Upper lobe of right lung (tissue), 1 donor: Measurements from ENCODE around the gene ZBTB3. TPM values are rescaled to one million over a fixed set of nuclear protein-coding genes. Genes with fewer than 3 reads are reported as not detected.

Experiments
- ATAC-seq: fragments of 200-7000 bp; cut with Tn5 transposase; one replicate; pipeline ENCODE4 v1.9.1; 2020; ENCODE audit warnings: mild to moderate bottlenecking, moderate library complexity
- DNase-seq: peaks from one replicate; pipeline ENCODE4 v3.0.0-alpha.2; 2020
- H3K27ac ChIP-seq: fragments of 200-600 bp; one replicate; pipeline ENCODE4 v1.8.0; 2022
- H3K27me3 ChIP-seq: fragments of 200-600 bp; one replicate; pipeline ENCODE4 v1.8.0; 2022; ENCODE audit warnings: mild to moderate bottlenecking
- H3K36me3 ChIP-seq: fragments of 200-600 bp; one replicate; pipeline ENCODE4 v1.8.0; 2022
- H3K4me1 ChIP-seq: fragments of 200-600 bp; one replicate; pipeline ENCODE4 v1.8.0; 2022
- H3K4me3 ChIP-seq: fragments of 200-600 bp; one replicate; pipeline ENCODE4 v1.8.0; 2022; ENCODE audit warnings: mild to moderate bottlenecking
- H3K9me3 ChIP-seq: fragments of 200-600 bp; one replicate; pipeline ENCODE4 v1.8.0; 2022
- intact Hi-C: fragments of 100-400 bp; cut with DNase I; formaldehyde crosslinking; loops from one replicate; pipeline ENCODE4 v1.11.0; 2022
- total RNA-seq: library from RNA; stranded (reverse); fragmentation: NEBNext Ultra II Directional; extraction: Animal tissue kit (Norgen Biotek cat#: 25700); gene quantifications from one replicate; pipeline ENCODE4 v1.2.1, GENCODE V29; 2021
- TF ChIP-seq, protein P1 (sequence below): fragments of 200-600 bp; IDR thresholded peaks from one replicate; pipeline ENCODE4 v1.8.0; 2022; ENCODE audit warnings: antibody characterized with exemption
- donor health status: DM: no; HTN: yes; CAD: no; lungs with severe emphysema.

ZBTB3 gene
- total RNA-seq, 1 donor from 2014 or later, result 12.5 TPM

DNA sequence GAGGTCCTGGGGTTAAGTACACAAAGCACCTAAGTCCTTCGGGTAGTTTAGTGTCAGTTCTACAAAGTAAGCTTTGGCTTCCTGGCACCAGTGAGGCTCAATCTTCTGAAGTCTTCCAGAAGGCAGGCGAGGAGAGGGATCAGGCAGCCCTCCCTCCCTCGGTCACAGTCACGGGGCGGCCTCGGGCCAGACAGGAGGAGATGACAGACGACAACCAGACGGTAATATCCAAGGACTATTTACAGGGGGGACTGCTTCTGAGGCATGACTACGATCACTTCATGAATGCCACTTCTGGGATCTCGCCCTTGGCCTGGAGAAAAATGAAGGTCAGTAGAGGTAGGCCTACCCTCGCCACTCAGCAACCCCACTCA lies 38.2 kb upstream of the ZBTB3 start:
- H3K9me3 ChIP-seq, result no peaks in the 10 kb centered on the region
- no peak for DNase-seq
- H3K4me3 ChIP-seq, result peak overlapping the region; percentile 97
- H3K27ac ChIP-seq, result peak overlapping the region; percentile 92
- TF ChIP-seq, protein P1, sequence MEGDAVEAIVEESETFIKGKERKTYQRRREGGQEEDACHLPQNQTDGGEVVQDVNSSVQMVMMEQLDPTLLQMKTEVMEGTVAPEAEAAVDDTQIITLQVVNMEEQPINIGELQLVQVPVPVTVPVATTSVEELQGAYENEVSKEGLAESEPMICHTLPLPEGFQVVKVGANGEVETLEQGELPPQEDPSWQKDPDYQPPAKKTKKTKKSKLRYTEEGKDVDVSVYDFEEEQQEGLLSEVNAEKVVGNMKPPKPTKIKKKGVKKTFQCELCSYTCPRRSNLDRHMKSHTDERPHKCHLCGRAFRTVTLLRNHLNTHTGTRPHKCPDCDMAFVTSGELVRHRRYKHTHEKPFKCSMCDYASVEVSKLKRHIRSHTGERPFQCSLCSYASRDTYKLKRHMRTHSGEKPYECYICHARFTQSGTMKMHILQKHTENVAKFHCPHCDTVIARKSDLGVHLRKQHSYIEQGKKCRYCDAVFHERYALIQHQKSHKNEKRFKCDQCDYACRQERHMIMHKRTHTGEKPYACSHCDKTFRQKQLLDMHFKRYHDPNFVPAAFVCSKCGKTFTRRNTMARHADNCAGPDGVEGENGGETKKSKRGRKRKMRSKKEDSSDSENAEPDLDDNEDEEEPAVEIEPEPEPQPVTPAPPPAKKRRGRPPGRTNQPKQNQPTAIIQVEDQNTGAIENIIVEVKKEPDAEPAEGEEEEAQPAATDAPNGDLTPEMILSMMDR, result no peak
- H3K27me3 ChIP-seq, result no peaks in the 10 kb centered on the region
- no peak for ATAC-seq
- peaks cover 35% of the 10 kb centered on the region for H3K4me1 ChIP-seq
- intact Hi-C loops, result loop anchor here (10.0 kb wide), 1 partner anchor 63 kb away; no protein-coding TSS in a partner anchor
- peaks cover 71% of the 10 kb centered on the region for H3K36me3 ChIP-seq

DNA sequence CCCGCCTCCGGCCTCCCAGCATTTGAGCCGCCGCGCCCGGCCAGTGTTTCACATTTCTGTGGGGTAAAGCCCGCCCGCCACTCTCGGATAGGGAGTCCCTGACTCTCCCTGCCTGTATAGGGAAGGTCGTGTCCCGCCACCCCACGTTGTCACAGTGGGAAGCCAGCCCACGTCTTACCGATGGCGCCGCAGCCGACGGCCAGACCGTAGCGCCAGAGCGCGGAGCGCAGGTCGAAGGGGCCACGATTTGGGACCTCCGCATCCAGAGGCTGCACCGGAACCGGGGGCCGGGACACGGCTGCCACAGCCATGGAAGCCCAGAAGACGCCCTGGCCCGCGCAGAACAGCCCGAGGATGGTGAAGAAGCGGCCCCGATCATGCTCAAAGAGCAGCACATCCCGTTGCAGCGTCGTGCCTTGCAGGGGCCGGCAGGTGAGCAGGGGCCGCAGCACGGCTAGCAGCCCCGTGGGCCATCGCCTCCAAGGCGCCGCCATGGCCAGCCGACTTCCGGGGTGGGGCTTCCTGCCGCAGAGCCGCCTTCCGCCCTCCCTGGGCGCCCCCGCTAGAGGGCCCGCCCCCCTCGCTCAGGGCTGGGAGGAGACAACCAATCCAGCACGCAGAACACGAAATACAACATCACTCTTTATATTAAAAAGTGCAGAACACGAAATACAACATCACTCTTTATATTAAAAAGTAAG lies 37.7 kb upstream of the ZBTB3 start, which contains the start of gene TMEM223:
TSS of gene TMEM223 (minus strand) at position 506 of the 701 bp plus-strand sequence. CDS start at position 494, 12 bp downstream.
- Histone ChIP-seq H3K36me3 (peaks cover 66% of the 10 kb centered on the region), H3K4me3 (peak within 1 kb of the TSS; percentile 97), H3K27ac (peak within 1 kb of the TSS; percentile 92), H3K4me1 (peaks cover 35% of the 10 kb centered on the region), H3K9me3 (no peaks in the 10 kb centered on the region), H3K27me3 (no peaks in the 10 kb centered on the region)
- DNase-seq (peak; percentile 95), ATAC-seq (peak; percentile 90)
- TF ChIP-seq, protein P1, result peak; percentile 17
- intact Hi-C loops, result loop anchor here (10.0 kb wide), 1 partner anchor 63 kb away; no protein-coding TSS in a partner anchor

DNA sequence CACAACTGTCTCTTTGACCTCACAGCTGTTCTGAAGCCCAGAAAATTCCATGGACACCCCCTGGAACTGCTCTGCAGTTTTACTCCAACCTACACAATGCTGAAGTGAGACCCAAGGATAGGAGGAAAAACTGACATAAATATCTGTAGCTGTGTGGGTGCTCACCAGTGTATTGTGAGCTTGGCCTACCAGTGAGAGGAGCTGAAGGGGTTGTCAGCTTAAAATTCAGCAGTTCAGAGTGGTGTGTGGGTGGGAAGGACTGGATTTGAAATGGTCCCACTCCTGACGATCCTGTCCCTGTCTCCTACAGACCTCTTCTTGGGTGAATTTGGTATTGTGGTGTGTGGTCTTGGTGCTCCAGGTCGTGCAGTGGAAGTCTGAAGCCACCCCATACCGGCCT lies 35.6 kb upstream of the ZBTB3 start:
- Histone ChIP-seq H3K27ac (no peak overlapping the region), H3K9me3 (no peaks in the 10 kb centered on the region), H3K36me3 (peaks cover 45% of the 10 kb centered on the region), H3K27me3 (no peaks in the 10 kb centered on the region), H3K4me3 (no peak overlapping the region), H3K4me1 (peaks cover 44% of the 10 kb centered on the region)
- ATAC-seq (no peak), DNase-seq (no peak)
- intact Hi-C loops, result no loop called here
- TF ChIP-seq, protein P1, result no peak

DNA sequence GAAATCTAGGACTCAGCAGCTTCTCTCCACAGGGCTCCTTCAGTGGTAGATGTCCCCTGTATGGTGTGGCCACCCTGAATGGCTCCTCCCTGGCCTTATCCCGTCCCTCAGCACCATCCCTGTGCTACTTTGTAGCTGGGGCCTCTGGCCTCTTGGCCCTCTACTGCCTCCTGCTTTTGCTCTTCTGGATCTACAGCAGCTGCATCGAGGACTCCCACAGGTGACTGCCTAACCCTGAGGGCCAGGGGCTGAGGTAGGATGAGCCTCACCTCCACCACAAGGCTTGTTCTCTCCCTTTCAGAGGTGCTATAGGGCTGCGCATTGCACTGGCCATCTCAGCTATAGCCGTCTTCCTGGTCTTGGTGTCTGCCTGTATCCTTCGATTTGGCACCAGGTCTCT lies 35.0 kb upstream of the ZBTB3 start:
- Histone ChIP-seq H3K27ac (no peak overlapping the region), H3K27me3 (no peaks in the 10 kb centered on the region), H3K4me3 (no peak overlapping the region), H3K4me1 (peaks cover 44% of the 10 kb centered on the region), H3K36me3 (peaks cover 39% of the 10 kb centered on the region), H3K9me3 (no peaks in the 10 kb centered on the region)
- intact Hi-C loops, result no loop called here
- TF ChIP-seq, protein P1, result no peak
- DNase-seq, result no peak
- no peak for ATAC-seq

DNA sequence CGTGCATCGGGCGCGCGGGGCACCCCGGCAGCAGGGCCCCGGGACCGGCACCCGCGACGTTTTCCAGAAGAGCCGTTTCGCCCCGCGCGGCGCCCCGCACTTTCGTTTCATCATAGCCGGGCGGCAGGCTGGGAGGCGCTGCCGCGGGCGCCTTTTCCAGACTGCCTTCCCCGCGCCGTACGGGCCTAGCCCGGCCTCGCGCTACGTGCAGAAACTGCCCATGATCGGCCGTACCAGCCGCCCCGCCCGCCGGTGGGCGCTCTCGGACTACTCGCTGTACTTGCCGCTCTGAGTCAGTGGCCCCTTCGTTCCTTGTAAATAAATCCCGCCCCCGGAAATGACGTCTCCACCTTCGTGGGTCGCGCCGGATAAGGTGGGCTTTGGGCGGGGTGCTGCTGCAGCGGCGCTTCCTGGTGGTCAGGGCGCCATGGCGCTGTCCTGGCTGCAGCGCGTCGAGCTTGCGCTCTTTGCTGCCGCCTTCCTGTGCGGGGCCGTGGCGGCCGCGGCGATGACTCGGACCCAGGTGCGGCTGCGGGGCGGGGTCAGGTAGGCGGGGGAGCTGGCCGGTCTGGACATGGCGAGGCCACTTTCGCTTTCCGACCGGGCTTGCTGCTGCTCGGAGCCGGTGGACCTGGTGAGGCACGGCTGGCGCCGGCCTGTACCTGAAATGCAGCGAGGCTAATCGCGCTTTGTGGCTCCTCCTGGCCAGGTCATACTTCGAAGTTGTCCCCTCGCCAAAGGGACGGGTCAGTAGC lies 33.2 kb upstream of the ZBTB3 start, which contains the start of gene TMEM179B:
TSS of gene TMEM179B (plus strand) at position 398 of the 755 bp plus-strand sequence. CDS start at position 428, 30 bp downstream.
- Histone ChIP-seq H3K4me1 (peaks cover 34% of the 10 kb centered on the region), H3K27ac (peak within 1 kb of the TSS; percentile 94), H3K9me3 (no peaks in the 10 kb centered on the region), H3K27me3 (no peaks in the 10 kb centered on the region), H3K36me3 (peaks cover 28% of the 10 kb centered on the region), H3K4me3 (peak within 1 kb of the TSS; percentile 74)
- peak; percentile 98 for DNase-seq
- intact Hi-C loops, result no loop called here
- TF ChIP-seq, protein P1, result peak; percentile 48
- ATAC-seq, result peak; percentile 90
